Right lung (tissue), 5 donors: ENCODE data around the gene FAM151A. TPM values are rescaled to one million over a fixed set of nuclear protein-coding genes. Genes with fewer than 3 reads are reported as not detected.

Experiments
- polyA plus RNA-seq, 5 donors: library from polyadenylated mRNA; unstranded; fragments of 120-200 nt; gene quantifications; one replicate each; pipeline versions ENCODE4 v1.2.1 to v1.2.3, GENCODE V29; 2013; ENCODE audit warnings: inconsistent platforms in 1 of 5, low replicate concordance in 1 of 5; ENCODE audit not compliant: insufficient read length in 5 of 5, insufficient read depth in 1 of 5

Gene FAM151A
- polyA plus RNA-seq, 5 donors: 0.31 to 0.97 (median 0.57) TPM

Other genes starting within 250 kb of the FAM151A start
- gene SSBP3, start 217.1 kb downstream of the FAM151A start, polyA plus RNA-seq: 100 to 1,000 TPM; 106 to 119 (median 108) TPM
- gene ACOT11, start 75.3 kb downstream of the FAM151A start, polyA plus RNA-seq: 10 to 100 TPM in 2 of 5 donors, 1 to 10 TPM in 3; 8.6 to 15.1 (median 9.9) TPM
- gene MROH7, start 18.3 kb upstream of the FAM151A start, polyA plus RNA-seq: 10 to 100 TPM; 10.1 to 16.2 (median 11.4) TPM
- gene TTC4, start 92.3 kb upstream of the FAM151A start, polyA plus RNA-seq: 10 to 100 TPM; 30.2 to 38.6 (median 35.2) TPM
- gene PARS2, start 141.0 kb upstream of the FAM151A start, polyA plus RNA-seq: 1 to 10 TPM; 4.9 to 6.0 (median 5.4) TPM
- 1 to 10 TPM; 3.2 to 4.9 (median 4.4) TPM for gene TTC22, start 177.8 kb upstream of the FAM151A start, polyA plus RNA-seq